ENCODE measurements around the gene ECHS1.

- TF ChIP-seq EP300 (IDR thresholded peaks at IDR 0.05) (no peak), MAX (IDR thresholded peaks at IDR 0.05) (no peak), RAD21 (conservative IDR thresholded peaks at IDR 0.05 in 1 of 2, IDR thresholded peaks at IDR 0.05 in 1 of 2) (no peak), POLR2A (IDR thresholded peaks at IDR 0.05; ENCODE audit: low read length) (no peak), POLR2AphosphoS2 (conservative IDR thresholded peaks at IDR 0.05; ENCODE audit: low read length) (no peak), MYC (IDR thresholded peaks at IDR 0.05; ENCODE audit: borderline replicate concordance, low read length) (no peak), CTCF (IDR thresholded peaks at IDR 0.05) (no peak), RFX5 (IDR thresholded peaks at IDR 0.05) (no peak), GATA3 (IDR thresholded peaks at IDR 0.05; ENCODE audit: borderline replicate concordance) (no peak), SREBF2 (IDR thresholded peaks at IDR 0.05) (no peak), CHD4 (IDR thresholded peaks at IDR 0.05; ENCODE audit: borderline replicate concordance) (no peak)
- TF ChIP-seq, protein P1, sequence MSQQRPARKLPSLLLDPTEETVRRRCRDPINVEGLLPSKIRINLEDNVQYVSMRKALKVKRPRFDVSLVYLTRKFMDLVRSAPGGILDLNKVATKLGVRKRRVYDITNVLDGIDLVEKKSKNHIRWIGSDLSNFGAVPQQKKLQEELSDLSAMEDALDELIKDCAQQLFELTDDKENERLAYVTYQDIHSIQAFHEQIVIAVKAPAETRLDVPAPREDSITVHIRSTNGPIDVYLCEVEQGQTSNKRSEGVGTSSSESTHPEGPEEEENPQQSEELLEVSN (IDR thresholded peaks at IDR 0.05; ENCODE audit: borderline replicate concordance, low read depth), result no peak
Measured at GRCh38 chr10:133347710-133348517, 25.2 kb downstream of the ECHS1 start.
